Sigmoid colon (tissue), 4 donors: ENCODE measurements around the gene CCM2L.

Experiments
- CTCF ChIP-seq, 4 experiments: fragments of 450-650 bp in 3 of 4; fragments of 200-600 bp in 1 of 4; IDR thresholded peaks; one replicate each; pipeline ENCODE4 v1.5.1; 2016 to 2019; ENCODE audit warnings: antibody characterized with exemption in 4 of 4, mild to moderate bottlenecking in 3 of 4, moderate library complexity in 2 of 4
- EP300 ChIP-seq, 4 donors: sonication (generic); formaldehyde crosslinking; IDR thresholded peaks; one replicate each; pipeline ENCODE4 v1.6.1; 2017; ENCODE audit warnings: antibody characterized with exemption in 4 of 4
- POLR2A ChIP-seq, 2 donors: fragments of 450-650 bp; IDR thresholded peaks; one replicate each; pipeline ENCODE4 v1.6.1; 2016; ENCODE audit warnings: antibody characterized with exemption in 2 of 2, mild to moderate bottlenecking in 2 of 2, moderate library complexity in 2 of 2
- POLR2AphosphoS5 ChIP-seq, 4 donors: sonication (generic); formaldehyde crosslinking; IDR thresholded peaks; one replicate each; pipeline ENCODE4 v1.6.1; 2017; ENCODE audit warnings: antibody characterized with exemption in 4 of 4

DNA sequence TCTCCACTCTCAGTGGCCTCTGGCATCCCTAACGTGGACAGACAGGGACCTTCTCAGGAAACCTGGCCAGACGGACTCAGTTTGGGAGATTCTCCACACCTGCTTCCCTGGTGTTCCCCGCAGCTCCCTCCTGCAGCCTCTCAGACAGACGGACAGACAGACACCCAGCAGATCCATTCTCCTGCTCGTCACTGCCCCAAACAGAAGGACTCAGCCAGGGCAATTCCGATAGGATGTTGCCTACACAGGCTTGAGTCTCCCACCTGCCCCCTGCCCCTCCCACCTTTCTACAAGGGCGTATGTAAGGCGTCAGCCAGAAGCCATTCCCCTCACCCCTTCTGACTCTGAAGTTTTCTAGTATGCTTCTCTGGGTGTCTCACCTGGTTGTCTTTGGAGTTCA is 428 bp downstream of the CCM2L start:
- TF ChIP-seq CTCF (IDR thresholded peaks at IDR 0.05): no peak
- TF ChIP-seq EP300 (IDR thresholded peaks at IDR 0.05): no peak
- no peak for TF ChIP-seq POLR2A (IDR thresholded peaks at IDR 0.05)
- no peak for TF ChIP-seq POLR2AphosphoS5 (IDR thresholded peaks at IDR 0.05)
